ENCODE measurements around the gene RAB22A. TPM values are rescaled to one million over a fixed set of nuclear protein-coding genes. Genes with fewer than 3 reads are reported as not detected.

RAB22A gene
- total RNA-seq, 1 donor from 2014 or later: 17.6 TPM

DNA sequence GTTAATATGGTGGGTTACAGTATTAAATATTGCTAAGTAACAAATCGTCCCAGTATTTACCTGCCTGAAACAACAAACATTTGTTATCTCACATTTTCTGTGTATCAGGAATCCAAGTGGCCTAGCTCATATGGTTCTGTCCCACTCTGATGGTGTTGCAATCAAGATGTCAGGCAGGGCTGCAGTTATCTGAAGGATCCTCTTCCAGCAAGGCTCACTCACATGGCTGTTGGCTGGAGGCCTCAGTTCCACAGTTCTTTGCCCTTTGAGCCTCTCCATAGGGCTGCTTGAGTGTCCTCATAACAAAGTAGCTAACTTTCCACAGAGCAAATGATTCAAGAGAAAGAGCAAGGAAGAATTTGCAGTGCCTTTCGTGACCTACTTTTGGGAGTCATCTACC, 17.7 kb downstream of the RAB22A start:
- FAIRE-seq (no peak), DNase-seq (ENCODE audit: low read depth) (no peak)
- Histone ChIP-seq H3K27me3 (ENCODE audit: control insufficient read depth, insufficient read depth, low read length) (no peaks in the 10 kb centered on the region), H3K36me3 (ENCODE audit: control insufficient read depth, insufficient read depth, low read length) (peaks cover 2% of the 10 kb centered on the region), H3K4me3 (ENCODE audit: low read depth, low read length) (no peak overlapping the region)
- TF ChIP-seq, protein P1, sequence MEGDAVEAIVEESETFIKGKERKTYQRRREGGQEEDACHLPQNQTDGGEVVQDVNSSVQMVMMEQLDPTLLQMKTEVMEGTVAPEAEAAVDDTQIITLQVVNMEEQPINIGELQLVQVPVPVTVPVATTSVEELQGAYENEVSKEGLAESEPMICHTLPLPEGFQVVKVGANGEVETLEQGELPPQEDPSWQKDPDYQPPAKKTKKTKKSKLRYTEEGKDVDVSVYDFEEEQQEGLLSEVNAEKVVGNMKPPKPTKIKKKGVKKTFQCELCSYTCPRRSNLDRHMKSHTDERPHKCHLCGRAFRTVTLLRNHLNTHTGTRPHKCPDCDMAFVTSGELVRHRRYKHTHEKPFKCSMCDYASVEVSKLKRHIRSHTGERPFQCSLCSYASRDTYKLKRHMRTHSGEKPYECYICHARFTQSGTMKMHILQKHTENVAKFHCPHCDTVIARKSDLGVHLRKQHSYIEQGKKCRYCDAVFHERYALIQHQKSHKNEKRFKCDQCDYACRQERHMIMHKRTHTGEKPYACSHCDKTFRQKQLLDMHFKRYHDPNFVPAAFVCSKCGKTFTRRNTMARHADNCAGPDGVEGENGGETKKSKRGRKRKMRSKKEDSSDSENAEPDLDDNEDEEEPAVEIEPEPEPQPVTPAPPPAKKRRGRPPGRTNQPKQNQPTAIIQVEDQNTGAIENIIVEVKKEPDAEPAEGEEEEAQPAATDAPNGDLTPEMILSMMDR (IDR thresholded peaks at IDR 0.05; ENCODE audit: insufficient read depth, low read length, severe bottlenecking): no peak

DNA sequence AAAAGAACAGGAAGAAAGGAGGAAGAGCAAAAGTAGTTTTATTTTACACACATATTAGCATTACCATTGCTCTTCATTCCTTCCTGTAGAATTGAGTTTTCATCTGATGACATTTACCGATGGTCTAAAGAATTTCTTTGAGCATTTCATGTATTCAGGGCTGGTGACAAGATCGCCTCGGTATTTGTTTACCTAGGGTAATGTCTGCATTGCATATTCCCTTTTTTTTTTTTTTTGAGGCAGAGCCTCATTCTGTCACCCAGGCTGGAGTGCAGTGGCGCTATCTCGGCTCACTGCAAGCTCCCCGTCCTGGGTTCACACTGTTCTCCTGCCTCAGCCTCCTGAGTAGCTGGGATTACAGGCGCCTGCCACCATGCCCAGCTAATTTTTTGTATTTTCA, 19.3 kb downstream of the RAB22A start:
- no peak for FAIRE-seq
- H3K27me3 ChIP-seq (ENCODE audit: control insufficient read depth, insufficient read depth, low read length): no peaks in the 10 kb centered on the region
- no peak overlapping the region for H3K4me3 ChIP-seq (ENCODE audit: low read depth, low read length)
- TF ChIP-seq, protein P1 (IDR thresholded peaks at IDR 0.05; ENCODE audit: insufficient read depth, low read length, severe bottlenecking): no peak
- no peak for DNase-seq (ENCODE audit: low read depth)
- H3K36me3 ChIP-seq (ENCODE audit: control insufficient read depth, insufficient read depth, low read length): peaks cover 2% of the 10 kb centered on the region

DNA sequence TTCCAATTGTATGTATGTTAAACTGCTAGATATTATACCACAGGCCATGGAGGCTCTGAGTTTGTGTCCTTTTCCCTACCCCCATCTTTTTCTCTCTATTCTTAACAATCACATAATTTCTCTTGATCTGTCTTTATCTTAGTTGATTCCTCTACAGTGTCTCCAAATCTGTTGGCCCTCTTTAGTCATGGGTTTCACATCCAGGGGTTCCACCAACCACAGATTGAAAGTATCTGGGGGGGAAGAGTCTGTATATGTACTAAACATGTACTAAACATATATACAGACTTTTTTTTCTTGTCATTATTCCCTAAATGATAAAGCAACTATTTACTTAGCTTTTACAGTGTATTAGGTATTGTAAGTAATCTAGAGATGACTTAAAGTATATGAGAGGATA, 20.2 kb downstream of the RAB22A start:
- no peak for FAIRE-seq

DNA sequence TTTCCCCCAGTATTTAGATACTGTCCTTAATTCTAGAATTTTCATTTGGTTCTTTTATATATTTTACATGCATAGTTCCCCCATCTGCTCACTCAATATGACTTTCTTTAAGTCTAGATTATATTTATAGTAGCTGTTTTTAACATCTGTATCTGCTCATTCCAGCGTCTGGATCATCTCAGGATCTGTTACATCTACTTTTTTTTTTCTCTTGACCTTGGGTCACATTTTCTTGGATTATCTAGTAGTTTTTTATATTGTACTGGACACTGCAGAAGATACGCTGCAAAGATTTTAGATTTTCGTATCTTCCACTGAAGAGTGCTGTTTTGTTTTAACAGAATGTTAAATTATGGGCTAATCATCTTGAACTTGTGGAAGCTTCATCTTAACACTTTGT, 20.7 kb downstream of the RAB22A start:
- no peak overlapping the region for H3K4me3 ChIP-seq (ENCODE audit: low read depth, low read length)
- DNase-seq (ENCODE audit: low read depth) (no peak), FAIRE-seq (no peak)
- TF ChIP-seq, protein P1 (IDR thresholded peaks at IDR 0.05; ENCODE audit: insufficient read depth, low read length, severe bottlenecking): no peak
- peaks cover 2% of the 10 kb centered on the region for H3K36me3 ChIP-seq (ENCODE audit: control insufficient read depth, insufficient read depth, low read length)
- no peaks in the 10 kb centered on the region for H3K27me3 ChIP-seq (ENCODE audit: control insufficient read depth, insufficient read depth, low read length)

More for the DNA sequence above, 20.2 kb downstream of the RAB22A start:
- peaks cover 2% of the 10 kb centered on the region for H3K36me3 ChIP-seq (ENCODE audit: control insufficient read depth, insufficient read depth, low read length)
- TF ChIP-seq, protein P1 (IDR thresholded peaks at IDR 0.05; ENCODE audit: insufficient read depth, low read length, severe bottlenecking): no peak
- DNase-seq (ENCODE audit: low read depth): no peak
- H3K4me3 ChIP-seq (ENCODE audit: low read depth, low read length): no peak overlapping the region
- H3K27me3 ChIP-seq (ENCODE audit: control insufficient read depth, insufficient read depth, low read length): no peaks in the 10 kb centered on the region

DNA sequence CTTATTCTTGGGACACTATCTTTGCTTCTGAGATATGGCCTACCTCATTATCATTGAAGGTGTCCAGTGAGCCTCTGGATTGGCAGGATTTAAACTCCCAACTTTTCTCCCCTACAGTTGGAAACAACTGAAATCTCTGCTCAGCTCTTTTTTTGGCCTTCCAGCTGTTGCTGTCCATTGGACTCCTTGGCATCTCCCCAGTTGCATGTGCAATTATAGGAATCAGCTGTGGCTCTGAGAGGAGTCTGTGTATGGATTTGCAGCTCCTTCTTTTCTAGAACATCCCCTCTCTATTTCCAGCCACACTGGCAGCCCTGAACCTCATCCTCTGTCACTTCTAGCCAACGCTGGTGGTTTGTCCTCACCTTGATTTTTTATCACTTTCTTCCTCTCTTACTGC, 21.2 kb downstream of the RAB22A start:
- no peak for DNase-seq (ENCODE audit: low read depth)
- Histone ChIP-seq H3K27me3 (ENCODE audit: control insufficient read depth, insufficient read depth, low read length) (no peaks in the 10 kb centered on the region), H3K4me3 (ENCODE audit: low read depth, low read length) (no peak overlapping the region), H3K36me3 (ENCODE audit: control insufficient read depth, insufficient read depth, low read length) (peaks cover 2% of the 10 kb centered on the region)
- TF ChIP-seq, protein P1 (IDR thresholded peaks at IDR 0.05; ENCODE audit: insufficient read depth, low read length, severe bottlenecking): no peak
- FAIRE-seq: no peak

DNA sequence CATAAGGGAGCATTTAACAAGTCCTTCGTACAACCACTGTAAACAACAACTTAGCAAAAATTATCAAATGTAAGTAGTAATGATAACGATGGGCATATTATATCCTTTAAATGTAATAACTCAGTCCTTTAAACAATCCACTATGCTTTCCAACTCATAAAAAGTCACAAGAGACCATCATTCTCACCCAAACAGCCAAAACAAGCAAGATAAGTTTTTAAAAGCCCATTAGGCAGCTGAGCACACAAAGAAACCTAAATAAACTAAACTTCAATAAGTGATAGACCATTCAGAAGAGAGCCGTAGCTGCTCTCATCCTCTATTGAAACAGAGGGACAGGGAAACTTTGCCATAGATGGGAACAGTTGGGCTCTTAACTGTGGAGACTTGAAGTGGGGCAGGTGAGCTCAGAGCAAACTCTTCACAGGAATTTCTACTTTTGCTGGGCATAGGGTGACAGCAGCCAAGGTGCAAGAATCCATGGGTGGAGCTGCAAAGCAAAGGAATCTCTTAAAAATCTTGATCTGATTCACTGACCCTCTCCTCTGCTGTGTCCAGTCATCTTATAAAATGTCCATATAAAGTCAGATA, 22.5 kb downstream of the RAB22A start:
- Histone ChIP-seq H3K27me3 (ENCODE audit: control insufficient read depth, insufficient read depth, low read length) (no peaks in the 10 kb centered on the region), H3K4me3 (ENCODE audit: low read depth, low read length) (no peak overlapping the region), H3K36me3 (ENCODE audit: control insufficient read depth, insufficient read depth, low read length) (peaks cover 2% of the 10 kb centered on the region)
- DNase-seq (ENCODE audit: low read depth): no peak
- TF ChIP-seq, protein P1 (IDR thresholded peaks at IDR 0.05; ENCODE audit: insufficient read depth, low read length, severe bottlenecking): no peak
- FAIRE-seq: no peak

All from bronchial epithelial cell (primary cell).